ENCODE measurements around the gene MPV17L2.
A peak's percentile ranks its signal among the peaks of the same experiment; 100 is the strongest.
"Not testable (repeated sequence)": the region's sequence is repeated elsewhere in the genome, so short reads cannot be mapped to it uniquely, and the experiment has no call there.

MPV17L2 gene

DNA sequence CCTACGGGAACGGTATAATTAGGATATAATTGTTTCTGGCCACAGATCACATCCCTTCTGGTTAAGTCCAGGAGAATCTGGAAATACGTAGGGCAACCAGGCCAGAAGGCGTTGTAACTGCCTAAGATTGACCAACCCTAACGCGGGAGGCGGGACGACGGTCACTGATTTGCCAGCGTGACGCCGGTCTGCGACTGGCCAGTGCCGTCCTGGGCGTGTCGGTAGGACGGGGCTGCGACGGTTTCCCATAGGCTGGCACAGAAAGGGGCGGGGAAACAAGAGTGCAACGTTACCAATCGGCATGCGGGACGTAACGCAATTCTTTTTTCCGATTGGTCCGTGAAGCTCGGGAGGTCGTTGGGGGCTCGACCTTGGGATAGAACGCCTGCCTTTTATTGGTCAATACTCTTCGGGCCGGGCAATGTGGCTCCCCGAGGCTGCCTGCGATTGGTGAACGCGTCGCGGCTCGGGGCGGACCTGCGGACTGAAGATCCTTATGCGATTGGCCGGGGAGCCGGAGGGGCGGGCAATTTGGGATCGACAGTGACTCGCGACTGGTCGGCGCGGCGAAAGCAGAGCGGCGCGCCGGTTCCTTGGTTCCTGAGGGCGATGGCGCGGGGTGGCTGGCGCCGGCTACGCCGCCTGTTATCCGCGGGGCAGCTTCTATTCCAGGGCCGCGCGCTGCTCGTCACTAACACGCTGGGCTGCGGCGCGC, at the start of gene MPV17L2:
Gene MPV17L2 (plus strand): TSS at position 546 of the 715 bp plus-strand sequence. CDS start 64 bp downstream, at position 610.
- peak; percentile 98 to 100 for DNase-seq

- no peak for DNase-seq
Observed at GRCh38 chr19:18143902-18144301, 49.1 kb upstream of the MPV17L2 start.

DNA sequence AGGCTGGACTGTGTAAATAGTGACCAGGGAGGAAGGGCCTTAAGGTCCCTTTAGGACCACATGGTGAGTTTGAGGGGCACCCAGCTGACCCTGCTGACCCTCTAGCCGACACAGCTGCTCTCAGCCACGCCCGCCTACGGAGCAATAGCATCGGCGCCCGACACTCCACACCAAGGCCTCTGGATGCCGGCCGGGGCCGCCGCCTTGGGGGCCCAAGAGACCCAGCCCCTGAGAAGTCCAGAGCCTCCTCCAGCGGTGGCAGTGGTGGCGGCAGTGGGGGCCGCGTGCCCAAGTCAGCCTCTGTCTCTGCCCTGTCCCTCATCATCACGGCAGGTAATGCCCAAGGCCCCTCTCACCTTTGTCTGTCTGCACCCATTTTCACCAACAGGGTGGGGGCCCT, 48.7 kb upstream of the MPV17L2 start:
- DNase-seq = no peak

DNA sequence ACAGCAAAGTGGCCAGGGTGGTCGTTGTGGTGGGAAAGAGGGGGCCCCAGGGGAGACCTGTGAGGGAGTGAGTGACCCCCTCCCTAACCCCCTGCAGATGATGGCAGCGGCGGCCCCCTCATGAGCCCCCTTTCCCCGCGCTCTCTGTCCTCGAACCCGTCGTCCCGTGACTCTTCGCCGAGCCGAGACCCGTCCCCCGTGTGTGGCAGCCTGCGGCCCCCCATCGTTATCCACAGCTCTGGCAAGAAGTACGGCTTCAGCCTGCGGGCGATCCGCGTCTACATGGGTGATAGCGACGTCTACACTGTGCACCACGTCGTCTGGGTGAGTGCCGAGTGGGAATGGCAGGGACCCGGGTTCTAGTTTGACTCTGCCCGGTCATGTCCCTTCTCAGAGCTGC, 48.1 kb upstream of the MPV17L2 start:
- no peak for DNase-seq

- no peak for DNase-seq
Observed at GRCh38 chr19:18145391-18145999, 47.5 kb upstream of the MPV17L2 start.

DNA sequence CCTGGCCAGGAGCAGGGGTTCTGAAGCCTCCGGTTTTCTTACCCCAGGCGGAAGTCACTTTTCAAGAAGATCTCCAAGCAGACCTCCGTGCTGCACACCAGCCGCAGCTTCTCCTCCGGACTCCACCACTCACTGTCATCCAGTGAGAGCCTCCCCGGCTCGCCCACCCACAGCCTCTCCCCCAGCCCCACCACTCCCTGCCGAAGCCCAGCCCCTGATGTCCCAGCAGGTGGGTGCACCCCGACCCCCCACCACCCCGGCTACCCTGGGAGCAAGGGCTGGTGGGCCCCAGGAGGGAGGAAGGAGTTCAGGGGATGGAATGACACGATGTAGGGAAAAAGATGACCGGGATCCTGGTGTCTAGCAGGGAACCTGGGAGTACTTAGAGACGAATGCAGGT, 45.6 kb upstream of the MPV17L2 start:
- no peak for DNase-seq

- DNase-seq = no peak
Observed at GRCh38 chr19:18149596-18149975, 43.4 kb upstream of the MPV17L2 start.

- no peak for DNase-seq
Observed at GRCh38 chr19:18150776-18151624, 42.0 kb upstream of the MPV17L2 start.

- DNase-seq = peak; percentile 95 to 99
Observed at GRCh38 chr19:18152442-18152816, 40.6 kb upstream of the MPV17L2 start.

DNA sequence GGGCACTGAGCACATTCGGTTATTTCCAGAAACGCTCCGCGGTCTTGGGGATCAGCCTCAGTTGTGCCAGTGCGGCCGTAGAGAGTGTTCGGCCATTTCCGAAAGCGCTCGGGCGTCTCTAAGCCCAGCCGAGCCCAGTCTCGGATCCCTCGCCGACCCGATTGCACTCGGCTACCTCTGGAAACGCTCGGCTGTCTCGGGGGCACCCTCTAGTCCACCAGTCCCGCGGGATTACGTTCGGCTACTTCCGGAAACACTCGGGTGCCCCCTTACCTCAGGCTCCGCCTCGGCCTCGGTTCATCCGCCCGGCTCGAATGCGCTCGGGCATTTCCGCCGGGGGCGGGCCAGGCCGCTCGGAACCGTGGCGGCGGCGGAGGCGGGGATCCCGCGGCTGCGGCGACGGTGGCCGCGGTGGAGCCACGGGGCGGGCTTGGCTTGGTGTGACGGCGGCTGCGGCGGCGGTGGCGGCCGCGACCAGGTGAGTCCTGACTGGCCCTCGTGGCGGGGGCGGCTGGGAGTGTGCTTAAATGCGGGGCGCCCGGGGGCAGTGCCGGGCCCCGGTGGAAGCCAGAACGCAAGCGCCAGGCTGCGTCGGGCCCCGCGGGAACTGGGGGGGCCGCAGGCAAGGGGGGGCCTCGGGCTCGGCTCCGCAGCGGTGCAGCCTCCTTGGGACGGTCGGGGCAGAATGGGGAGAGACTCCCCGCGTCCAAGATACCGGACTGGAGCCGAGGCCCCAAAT, 40.0 kb upstream of the MPV17L2 start, which contains the start of gene PIK3R2:
Gene PIK3R2 (plus strand): TSS at position 347 of the 739 bp plus-strand sequence. CDS start 2,717 bp downstream, outside the sequence.
- DNase-seq = peak; percentile 95 to 96

DNA sequence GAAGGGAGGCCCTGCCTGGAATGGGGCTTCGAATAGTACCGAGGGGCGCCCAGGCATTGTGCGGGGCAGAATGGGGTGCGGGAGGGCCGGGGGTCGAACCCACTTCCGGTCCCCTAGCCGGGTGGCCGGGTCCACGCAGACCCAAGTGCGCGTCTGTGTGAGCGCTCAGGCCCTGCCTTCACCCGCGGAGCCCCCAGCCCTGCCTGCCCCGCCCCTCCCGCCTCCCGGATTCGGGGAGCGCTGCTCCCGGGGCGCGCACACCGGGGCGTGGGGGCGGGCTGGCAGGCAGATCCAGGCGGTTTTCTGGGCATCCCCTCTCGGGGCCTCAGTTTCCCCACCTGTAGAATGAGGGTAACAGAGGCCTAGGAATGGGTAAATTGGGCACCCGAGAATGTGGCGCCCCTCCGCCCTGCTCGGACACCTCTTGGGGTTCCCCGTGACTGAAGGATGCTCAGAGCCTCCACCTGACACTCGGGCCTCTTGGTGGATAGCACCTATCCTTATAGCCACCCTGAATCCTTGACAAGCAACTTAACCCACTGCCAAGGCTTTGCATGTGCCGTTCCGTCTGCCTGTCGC, 39.4 kb upstream of the MPV17L2 start:
- DNase-seq = no peak

DNA sequence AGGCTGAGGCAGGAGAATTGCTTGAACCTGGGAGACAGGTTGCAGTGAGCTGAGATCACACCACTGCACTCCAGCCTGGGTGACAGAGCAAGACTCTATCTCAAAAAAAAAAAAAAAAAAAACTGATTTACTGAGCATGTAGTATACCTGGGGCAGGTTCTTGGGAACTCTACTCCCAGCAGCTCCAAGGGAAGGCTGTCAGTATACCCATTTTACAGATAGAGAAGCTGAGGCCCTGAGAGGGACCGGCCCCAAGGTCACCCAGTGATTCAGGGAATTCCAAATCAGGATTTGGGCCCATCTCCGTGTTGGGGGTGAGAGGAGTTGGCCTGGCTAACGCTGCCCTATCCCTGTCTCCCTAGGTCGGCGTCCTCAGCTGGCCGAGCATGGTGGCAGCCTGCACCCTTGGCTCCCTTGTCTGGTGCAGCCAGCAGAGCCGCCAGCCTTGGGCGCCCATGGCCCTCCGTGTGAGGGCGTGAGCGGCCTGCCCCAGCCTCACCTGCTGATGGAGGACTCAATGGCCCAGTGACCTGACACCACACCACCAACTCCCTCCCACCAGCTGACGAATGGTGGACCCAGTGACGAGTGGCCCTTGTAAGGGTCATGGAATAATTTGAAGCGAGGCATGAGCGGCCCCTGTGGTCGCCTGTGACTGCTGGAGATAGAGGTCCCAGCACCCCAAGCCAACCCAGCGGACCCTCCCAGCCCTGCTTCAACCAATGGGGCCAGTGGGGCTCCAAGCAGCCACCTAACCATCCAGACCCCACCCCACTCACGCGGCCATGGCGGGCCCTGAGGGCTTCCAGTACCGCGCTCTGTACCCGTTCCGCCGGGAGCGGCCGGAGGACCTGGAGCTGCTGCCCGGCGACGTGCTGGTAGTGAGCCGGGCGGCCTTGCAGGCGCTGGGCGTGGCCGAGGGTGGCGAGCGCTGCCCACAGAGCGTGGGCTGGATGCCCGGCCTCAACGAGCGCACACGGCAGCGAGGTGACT, 37.6 kb upstream of the MPV17L2 start:
- DNase-seq = no peak

GRCh38 chr19:18156268-18156667, 36.8 kb upstream of the MPV17L2 start:
- DNase-seq = no peak

- DNase-seq = no peak
Observed at GRCh38 chr19:18156841-18157464, 36.1 kb upstream of the MPV17L2 start.

DNA sequence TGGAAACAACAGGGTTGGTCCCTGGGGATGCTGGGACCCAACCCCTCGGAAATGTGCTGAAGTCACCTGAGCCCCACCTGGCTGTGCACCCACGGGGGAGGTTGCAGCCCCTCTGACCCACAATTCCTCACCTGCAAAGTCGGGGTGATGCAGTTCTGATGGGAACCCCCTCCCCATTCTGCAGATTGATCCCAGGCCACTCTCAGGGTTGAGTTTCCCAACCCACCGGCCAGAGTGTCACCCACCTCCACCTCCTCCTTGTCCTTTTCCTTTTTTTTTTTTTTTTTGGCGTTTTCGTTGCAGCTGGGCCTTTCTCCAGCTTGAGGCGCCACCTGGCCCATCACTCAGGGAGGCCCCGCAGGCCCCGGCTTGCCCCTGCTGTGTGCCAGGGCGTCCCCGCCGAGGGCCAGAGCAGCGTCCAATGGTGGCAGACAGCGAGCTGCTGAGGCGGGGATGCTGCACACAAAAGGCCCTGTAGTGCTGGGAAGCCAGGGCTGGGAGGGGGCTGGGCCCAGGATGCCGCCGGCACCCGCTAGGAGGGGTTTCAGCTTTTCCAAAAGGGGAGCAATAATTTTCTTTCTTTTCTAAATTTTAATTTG, 35.5 kb upstream of the MPV17L2 start:
- no peak for DNase-seq

- no peak for DNase-seq
Observed at GRCh38 chr19:18158467-18158866, 34.6 kb upstream of the MPV17L2 start.

- DNase-seq = not testable (repeated sequence)
Observed at GRCh38 chr19:18159059-18159616, 33.9 kb upstream of the MPV17L2 start.

DNA sequence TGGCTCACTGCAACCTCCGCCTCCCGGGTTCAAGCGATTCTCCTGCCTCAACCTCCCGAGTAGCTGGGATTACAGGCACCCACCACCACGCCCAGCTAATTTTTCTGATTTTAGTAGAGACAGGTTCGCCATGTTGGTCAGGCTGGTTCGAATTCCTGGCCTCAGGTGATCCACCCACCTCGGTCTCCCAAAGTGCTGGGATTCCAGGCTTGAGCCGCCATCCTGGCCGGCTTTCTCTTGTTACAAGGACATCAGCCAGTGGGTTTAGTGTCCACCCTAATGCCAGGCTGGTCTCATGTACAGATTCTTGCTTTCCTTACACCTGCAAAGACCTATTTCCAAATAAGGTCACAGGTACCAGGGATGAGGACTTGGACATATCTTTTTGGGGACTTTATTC, 33.2 kb upstream of the MPV17L2 start:
- no peak for DNase-seq

- no peak for DNase-seq
Observed at GRCh38 chr19:18160493-18160970, 32.5 kb upstream of the MPV17L2 start.
